Measurements from ENCODE around the gene NTMT1. TPM values are rescaled to one million over a fixed set of nuclear protein-coding genes. Genes with fewer than 3 reads are reported as not detected.

Gene NTMT1
- total RNA-seq, 1 donor from 2014 or later, result 25.1 TPM

GRCh38 chr9:129613520-129614175, 12.3 kb upstream of the NTMT1 start:
- Histone ChIP-seq H3K36me3 (no peaks in the 10 kb centered on the region), H3K4me1 (peaks cover 23% of the 10 kb centered on the region), H3K4me3 (no peak overlapping the region), H3K27ac (no peak overlapping the region), H3K9me3 (no peaks in the 10 kb centered on the region), H3K27me3 (ENCODE audit: low read depth) (peaks cover 8% of the 10 kb centered on the region)
- intact Hi-C loops (cut with DNase I), result loop anchor here (10.0 kb wide), 1 partner anchor 479 kb away; no protein-coding TSS in a partner anchor
- DNase-seq (no peak), ATAC-seq (no peak)
- TF ChIP-seq CTCF (IDR thresholded peaks at IDR 0.05), result no peak

GRCh38 chr9:129614932-129615331, 11.0 kb upstream of the NTMT1 start:
- H3K9me3 ChIP-seq, result no peaks in the 10 kb centered on the region
- H3K27me3 ChIP-seq (ENCODE audit: low read depth), result peaks cover 8% of the 10 kb centered on the region
- no peak overlapping the region for H3K4me3 ChIP-seq
- TF ChIP-seq CTCF (IDR thresholded peaks at IDR 0.05), result no peak
- DNase-seq (no peak), ATAC-seq (no peak)
- peaks cover 10% of the 10 kb centered on the region for H3K4me1 ChIP-seq
- H3K27ac ChIP-seq, result no peak overlapping the region
- no peaks in the 10 kb centered on the region for H3K36me3 ChIP-seq
- intact Hi-C loops (cut with DNase I), result loop anchor here (10.0 kb wide), 1 partner anchor 480 kb away; no protein-coding TSS in a partner anchor

GRCh38 chr9:129615407-129616285, 10.3 kb upstream of the NTMT1 start:
- no peak overlapping the region for H3K27ac ChIP-seq
- ATAC-seq, result no peak
- no peaks in the 10 kb centered on the region for H3K36me3 ChIP-seq
- TF ChIP-seq CTCF (IDR thresholded peaks at IDR 0.05), result no peak
- H3K27me3 ChIP-seq (ENCODE audit: low read depth), result peaks cover 14% of the 10 kb centered on the region
- peaks cover 13% of the 10 kb centered on the region for H3K4me1 ChIP-seq
- no peaks in the 10 kb centered on the region for H3K9me3 ChIP-seq
- no peak overlapping the region for H3K4me3 ChIP-seq
- intact Hi-C loops (cut with DNase I), result loop anchor here (10.0 kb wide), 1 partner anchor 481 kb away; no protein-coding TSS in a partner anchor
- no peak for DNase-seq

- Histone ChIP-seq H3K4me3 (no peak overlapping the region), H3K27me3 (ENCODE audit: low read depth) (peaks cover 22% of the 10 kb centered on the region), H3K36me3 (no peaks in the 10 kb centered on the region), H3K27ac (no peak overlapping the region), H3K9me3 (no peaks in the 10 kb centered on the region), H3K4me1 (peaks cover 7% of the 10 kb centered on the region)
- no peak for DNase-seq
- peak; percentile 22 for TF ChIP-seq CTCF (IDR thresholded peaks at IDR 0.05)
- intact Hi-C loops (cut with DNase I), result loop anchor here (10.0 kb wide), 1 partner anchor 482 kb away; no protein-coding TSS in a partner anchor
- no peak for ATAC-seq
These were observed 8.8 kb upstream of the NTMT1 start for GRCh38 chr9:129617167-129617566.

GRCh38 chr9:129619787-129620668, 5.9 kb upstream of the NTMT1 start:
- DNase-seq (no peak), ATAC-seq (peak; percentile 4 to 17)
- peaks cover 17% of the 10 kb centered on the region for H3K4me1 ChIP-seq
- H3K4me3 ChIP-seq, result peak overlapping the region; percentile 49
- no peaks in the 10 kb centered on the region for H3K9me3 ChIP-seq
- intact Hi-C loops (cut with DNase I), result loop anchor here (10.0 kb wide), 1 partner anchor 485 kb away; no protein-coding TSS in a partner anchor
- peaks cover 14% of the 10 kb centered on the region for H3K27me3 ChIP-seq (ENCODE audit: low read depth)
- H3K27ac ChIP-seq, result peak overlapping the region; percentile 20
- TF ChIP-seq CTCF (IDR thresholded peaks at IDR 0.05), result no peak
- H3K36me3 ChIP-seq, result no peaks in the 10 kb centered on the region

Data from lower lobe of right lung (tissue), 2 donors.